K562 (cell line): ENCODE data around the gene C1QTNF6.

Experiments used
- CTCF ChIP-seq, 3 experiments: IDR thresholded peaks in 2 of 3; conservative IDR thresholded peaks in 1 of 3; 2 replicates each; pipeline ENCODE4 v1.5.1; 2011 to 2012; ENCODE audit warnings: low read length in 3 of 3, mild to moderate bottlenecking in 3 of 3, control low read depth in 2 of 3, improper control_type of control experiment in 1 of 3, inconsistent platforms in 1 of 3, low read depth in 1 of 3, mixed read lengths in 1 of 3, moderate library complexity in 1 of 3; ENCODE audit not compliant: insufficient read depth in 2 of 3
- DPF2 ChIP-seq: fragments of 450-650 bp; IDR thresholded peaks from 2 replicates; pipeline ENCODE4 v1.6.1; 2016
- IRF2 ChIP-seq: sonication (generic); formaldehyde crosslinking; IDR thresholded peaks from 2 replicates; pipeline ENCODE4 v1.8.1; 2022; ENCODE audit warnings: mild to moderate bottlenecking, missing genetic modification reagents
- MAFK ChIP-seq: IDR thresholded peaks from 2 replicates; pipeline ENCODE4 v1.6.1; 2011; ENCODE audit warnings: low read length, improper control_type of control experiment
- POLR2A ChIP-seq: fragments of 450-650 bp; conservative IDR thresholded peaks from 2 replicates; pipeline ENCODE4 v1.6.1; 2016
- POLR2AphosphoS5 ChIP-seq: IDR thresholded peaks from 2 replicates; pipeline ENCODE4 v1.6.1; 2011; ENCODE audit warnings: mild to moderate bottlenecking, low read depth, low read length, moderate library complexity; ENCODE audit not compliant: control insufficient read depth, insufficient read depth
- SETDB1 ChIP-seq: IDR thresholded peaks from one replicate; pipeline ENCODE4 v1.6.1; 2012; ENCODE audit warnings: low read length, control low read depth, inconsistent platforms
- SMAD2 ChIP-seq: fragments of 150-350 bp; IDR thresholded peaks from 2 replicates; pipeline ENCODE4 v1.6.1; 2014; ENCODE audit warnings: low read depth, mild to moderate bottlenecking, low read length
- TF ChIP-seq, protein P1 (sequence below), 2 experiments: fragments of 450-650 bp in 1 of 2; sonication (generic) in 1 of 2; formaldehyde crosslinking; conservative IDR thresholded peaks; 2 replicates each; pipeline versions ENCODE4 v1.4.0 to v1.8.1; 2020 to 2022; ENCODE audit warnings: mild to moderate bottlenecking in 1 of 2, missing genetic modification reagents in 1 of 2
- TF ChIP-seq, protein P2 (sequence below), 2 experiments: fragments of 450-650 bp; formaldehyde crosslinking in 1 of 2; IDR thresholded peaks; 2 replicates each; pipeline versions ENCODE4 v1.4.0 to v1.6.1; 2014 to 2020; ENCODE audit warnings: mild to moderate bottlenecking in 2 of 2, borderline replicate concordance in 1 of 2, low read depth in 1 of 2
- TF ChIP-seq, protein P3 (sequence below): fragments of 450-650 bp; formaldehyde crosslinking; IDR thresholded peaks from 2 replicates; pipeline ENCODE4 v1.4.0; 2022; ENCODE audit warnings: missing genetic modification characterization
- TF ChIP-seq, protein P4 (sequence below): sonication (generic); formaldehyde crosslinking; IDR thresholded peaks from 2 replicates; pipeline ENCODE4 v1.9.0; 2022; ENCODE audit warnings: mild to moderate bottlenecking, missing genetic modification reagents

DNA sequence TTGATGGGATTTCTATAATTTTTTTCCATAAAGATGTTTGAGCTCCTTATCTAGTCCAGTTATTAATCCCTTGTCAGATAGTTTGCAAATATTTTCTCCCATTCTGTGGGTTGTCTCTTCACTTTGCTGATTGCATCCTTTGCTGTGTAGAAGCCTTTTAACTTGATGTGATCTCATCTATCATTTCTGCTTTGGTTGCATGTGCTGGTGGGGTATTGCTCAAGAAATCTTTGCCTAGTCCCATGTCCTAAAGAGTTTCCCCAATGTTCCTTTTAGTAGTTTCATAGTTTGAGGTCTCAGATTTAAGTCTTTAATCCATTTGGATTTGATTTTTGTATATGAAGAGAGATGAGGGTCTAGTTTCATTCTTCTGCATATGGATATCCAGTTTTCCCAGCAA lies 36.6 kb downstream of the C1QTNF6 start:
- TF ChIP-seq POLR2AphosphoS5 = no peak
- no peak for TF ChIP-seq POLR2A
- TF ChIP-seq, protein P1, sequence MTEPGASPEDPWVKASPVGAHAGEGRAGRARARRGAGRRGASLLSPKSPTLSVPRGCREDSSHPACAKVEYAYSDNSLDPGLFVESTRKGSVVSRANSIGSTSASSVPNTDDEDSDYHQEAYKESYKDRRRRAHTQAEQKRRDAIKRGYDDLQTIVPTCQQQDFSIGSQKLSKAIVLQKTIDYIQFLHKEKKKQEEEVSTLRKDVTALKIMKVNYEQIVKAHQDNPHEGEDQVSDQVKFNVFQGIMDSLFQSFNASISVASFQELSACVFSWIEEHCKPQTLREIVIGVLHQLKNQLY (CRISPR knock-in tag; conservative IDR thresholded peaks at IDR 0.05) = no peak
- no peak for TF ChIP-seq SMAD2
- TF ChIP-seq DPF2 = no peak
- TF ChIP-seq SETDB1 = no peak
- no peak for TF ChIP-seq IRF2 (CRISPR knock-in tag)
- no peak for TF ChIP-seq CTCF (IDR thresholded peaks at IDR 0.05 in 2 of 3, conservative IDR thresholded peaks at IDR 0.05 in 1 of 3; ENCODE audit: insufficient read depth in 2 of 3, low read depth in 1 of 3, low read length in 3 of 3)
- TF ChIP-seq, protein P2, sequence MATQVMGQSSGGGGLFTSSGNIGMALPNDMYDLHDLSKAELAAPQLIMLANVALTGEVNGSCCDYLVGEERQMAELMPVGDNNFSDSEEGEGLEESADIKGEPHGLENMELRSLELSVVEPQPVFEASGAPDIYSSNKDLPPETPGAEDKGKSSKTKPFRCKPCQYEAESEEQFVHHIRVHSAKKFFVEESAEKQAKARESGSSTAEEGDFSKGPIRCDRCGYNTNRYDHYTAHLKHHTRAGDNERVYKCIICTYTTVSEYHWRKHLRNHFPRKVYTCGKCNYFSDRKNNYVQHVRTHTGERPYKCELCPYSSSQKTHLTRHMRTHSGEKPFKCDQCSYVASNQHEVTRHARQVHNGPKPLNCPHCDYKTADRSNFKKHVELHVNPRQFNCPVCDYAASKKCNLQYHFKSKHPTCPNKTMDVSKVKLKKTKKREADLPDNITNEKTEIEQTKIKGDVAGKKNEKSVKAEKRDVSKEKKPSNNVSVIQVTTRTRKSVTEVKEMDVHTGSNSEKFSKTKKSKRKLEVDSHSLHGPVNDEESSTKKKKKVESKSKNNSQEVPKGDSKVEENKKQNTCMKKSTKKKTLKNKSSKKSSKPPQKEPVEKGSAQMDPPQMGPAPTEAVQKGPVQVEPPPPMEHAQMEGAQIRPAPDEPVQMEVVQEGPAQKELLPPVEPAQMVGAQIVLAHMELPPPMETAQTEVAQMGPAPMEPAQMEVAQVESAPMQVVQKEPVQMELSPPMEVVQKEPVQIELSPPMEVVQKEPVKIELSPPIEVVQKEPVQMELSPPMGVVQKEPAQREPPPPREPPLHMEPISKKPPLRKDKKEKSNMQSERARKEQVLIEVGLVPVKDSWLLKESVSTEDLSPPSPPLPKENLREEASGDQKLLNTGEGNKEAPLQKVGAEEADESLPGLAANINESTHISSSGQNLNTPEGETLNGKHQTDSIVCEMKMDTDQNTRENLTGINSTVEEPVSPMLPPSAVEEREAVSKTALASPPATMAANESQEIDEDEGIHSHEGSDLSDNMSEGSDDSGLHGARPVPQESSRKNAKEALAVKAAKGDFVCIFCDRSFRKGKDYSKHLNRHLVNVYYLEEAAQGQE (IDR thresholded peaks at IDR 0.05; ENCODE audit: borderline replicate concordance) = no peak
- TF ChIP-seq, protein P2 (CRISPR knock-in tag; IDR thresholded peaks at IDR 0.05; ENCODE audit: low read depth) = no peak
- TF ChIP-seq, protein P3, sequence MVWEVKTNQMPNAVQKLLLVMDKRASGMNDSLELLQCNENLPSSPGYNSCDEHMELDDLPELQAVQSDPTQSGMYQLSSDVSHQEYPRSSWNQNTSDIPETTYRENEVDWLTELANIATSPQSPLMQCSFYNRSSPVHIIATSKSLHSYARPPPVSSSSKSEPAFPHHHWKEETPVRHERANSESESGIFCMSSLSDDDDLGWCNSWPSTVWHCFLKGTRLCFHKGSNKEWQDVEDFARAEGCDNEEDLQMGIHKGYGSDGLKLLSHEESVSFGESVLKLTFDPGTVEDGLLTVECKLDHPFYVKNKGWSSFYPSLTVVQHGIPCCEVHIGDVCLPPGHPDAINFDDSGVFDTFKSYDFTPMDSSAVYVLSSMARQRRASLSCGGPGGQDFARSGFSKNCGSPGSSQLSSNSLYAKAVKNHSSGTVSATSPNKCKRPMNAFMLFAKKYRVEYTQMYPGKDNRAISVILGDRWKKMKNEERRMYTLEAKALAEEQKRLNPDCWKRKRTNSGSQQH (CRISPR knock-in tag) = no peak
- TF ChIP-seq MAFK = no peak
- TF ChIP-seq, protein P4, sequence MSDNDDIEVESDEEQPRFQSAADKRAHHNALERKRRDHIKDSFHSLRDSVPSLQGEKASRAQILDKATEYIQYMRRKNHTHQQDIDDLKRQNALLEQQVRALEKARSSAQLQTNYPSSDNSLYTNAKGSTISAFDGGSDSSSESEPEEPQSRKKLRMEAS (CRISPR knock-in tag) = no peak
